Transverse colon (tissue), 3 donors: ENCODE measurements around the gene DGUOK.
A peak's percentile ranks its signal among the peaks of the same experiment; 100 is the strongest.

Experiments
- CTCF ChIP-seq, 5 experiments: fragments of 200-600 bp in 3 of 5; fragments of 450-650 bp in 2 of 5; sonication (generic) in 3 of 5; IDR thresholded peaks; 1 replicate in 2 of 5; 2 replicates in 3 of 5; pipeline ENCODE4 v1.5.1; 2016 to 2017; ENCODE audit warnings: antibody characterized with exemption in 5 of 5, inconsistent platforms in 3 of 5, mild to moderate bottlenecking in 2 of 5, moderate library complexity in 1 of 5
- EP300 ChIP-seq: sonication (generic); formaldehyde crosslinking; IDR thresholded peaks from one replicate; pipeline ENCODE4 v1.6.1; 2017; ENCODE audit warnings: antibody characterized with exemption, low read depth
- POLR2A ChIP-seq: fragments of 450-650 bp; IDR thresholded peaks from one replicate; pipeline ENCODE4 v1.6.1; 2016; ENCODE audit warnings: antibody characterized with exemption, mild to moderate bottlenecking, moderate library complexity

- no peak for TF ChIP-seq POLR2A
- peak in 1 of 5 experiments; percentile 16 for TF ChIP-seq CTCF (IDR thresholded peaks at IDR 0.05)
- no peak for TF ChIP-seq EP300
Measured at GRCh38 chr2:73956218-73956865, 29.7 kb downstream of the DGUOK start.
